ENCODE results near the gene ACOXL.

GRCh38 chr2:110717734-110718133 lies 14.6 kb upstream of the ACOXL start:
- TF ChIP-seq TAF1 (IDR thresholded peaks at IDR 0.05; ENCODE audit: low read depth, low read length) (no peak), POLR2A (IDR thresholded peaks at IDR 0.05; ENCODE audit: low read depth, low read length) (no peak)
